Sigmoid colon (tissue), 7 donors: ENCODE data around the gene RBM19. TPM values are rescaled to one million over a fixed set of nuclear protein-coding genes. Genes with fewer than 3 reads are reported as not detected.

Experiments
- DNase-seq: peaks from one replicate; pipeline ENCODE4 v3.0.0-alpha.2; 2019
- H3K27ac ChIP-seq, 4 donors: fragments of 200-600 bp; sonication (generic); one replicate each; pipeline ENCODE4 v1.5.1; 2016 to 2019; ENCODE audit warnings: mild to moderate bottlenecking in 1 of 4
- H3K27me3 ChIP-seq, 3 donors: fragments of 200-600 bp; sonication (generic); one replicate each; pipeline ENCODE4 v1.5.1; 2019; ENCODE audit warnings: mild to moderate bottlenecking in 1 of 3
- H3K36me3 ChIP-seq, 4 donors: fragments of 200-600 bp; sonication (generic); one replicate each; pipeline ENCODE4 v1.5.1; 2016 to 2019
- H3K4me1 ChIP-seq, 4 donors: fragments of 200-600 bp; sonication (generic); one replicate each; pipeline ENCODE4 v1.5.1; 2017 to 2019
- H3K4me3 ChIP-seq, 4 donors: fragments of 200-600 bp; sonication (generic); one replicate each; pipeline ENCODE4 v1.5.1; 2017 to 2019; ENCODE audit warnings: mild to moderate bottlenecking in 2 of 4, moderate library complexity in 1 of 4
- H3K9me3 ChIP-seq, 4 donors: fragments of 200-600 bp in 3 of 4; sonication (generic) in 3 of 4; one replicate each; pipeline versions ENCODE4 v1.5.1 to v1.6.1; 2013 to 2019
- CTCF ChIP-seq, 4 experiments: fragments of 450-650 bp in 3 of 4; fragments of 200-600 bp in 1 of 4; IDR thresholded peaks; one replicate each; pipeline ENCODE4 v1.5.1; 2016 to 2019; ENCODE audit warnings: antibody characterized with exemption in 4 of 4, mild to moderate bottlenecking in 3 of 4, moderate library complexity in 2 of 4
- EP300 ChIP-seq, 4 donors: sonication (generic); formaldehyde crosslinking; IDR thresholded peaks; one replicate each; pipeline ENCODE4 v1.6.1; 2017; ENCODE audit warnings: antibody characterized with exemption in 4 of 4
- POLR2A ChIP-seq, 2 donors: fragments of 450-650 bp; IDR thresholded peaks; one replicate each; pipeline ENCODE4 v1.6.1; 2016; ENCODE audit warnings: antibody characterized with exemption in 2 of 2, mild to moderate bottlenecking in 2 of 2, moderate library complexity in 2 of 2
- POLR2AphosphoS5 ChIP-seq, 4 donors: sonication (generic); formaldehyde crosslinking; IDR thresholded peaks; one replicate each; pipeline ENCODE4 v1.6.1; 2017; ENCODE audit warnings: antibody characterized with exemption in 4 of 4
- WGBS, 2 donors: extraction: QIAGEN DNeasy Blood & Tissue Kit; methylation state at CpG; one replicate each; pipeline ENCODE4 v1.1.7; 2013; 5-methylcytosine and 5-hydroxymethylcytosine counted together
- intact Hi-C: fragments of 100-400 bp; cut with DNase I; formaldehyde crosslinking; loops from one replicate; pipeline ENCODE4 v1.15.1; 2023
- polyA plus RNA-seq, 3 donors: library from polyadenylated mRNA; stranded (reverse); fragments of 200-250 nt; gene quantifications; one replicate each; pipeline ENCODE4 v1.2.3, GENCODE V29; 2013
- total RNA-seq, 4 donors: library from RNA; depleted of rRNA; stranded (reverse); fragments of >200 nt; gene quantifications; one replicate each; pipeline ENCODE4 v1.1.0, GENCODE V29; 2016
- donor health status: healthy with polysubstance abuse.
- donor health status: Bipolar disorder and iron deficiency.
- donor health status: healthy.

RBM19 gene
- total and polyA plus RNA-seq, 7 donors = 5.3 to 42.7 (median 23.6) TPM

- no peaks in the 10 kb centered on the region for H3K36me3 ChIP-seq
- no peak overlapping the region for H3K27ac ChIP-seq
- no peaks in the 10 kb centered on the region for H3K9me3 ChIP-seq
- no peak for DNase-seq
- H3K27me3 ChIP-seq = no peaks in the 10 kb centered on the region
- TF ChIP-seq EP300 (IDR thresholded peaks at IDR 0.05) (no peak), POLR2AphosphoS5 (IDR thresholded peaks at IDR 0.05) (no peak), POLR2A (IDR thresholded peaks at IDR 0.05) (no peak), CTCF (IDR thresholded peaks at IDR 0.05) (no peak)
- WGBS, 2 donors = 87 to 89% methylated on average over 17 of the region's 17 CpGs
- no peak overlapping the region for H3K4me3 ChIP-seq
- intact Hi-C loops = no loop called here
- no peaks in the 10 kb centered on the region for H3K4me1 ChIP-seq
These were observed 163.9 kb downstream of the RBM19 start for GRCh38 chr12:113802000-113802749.

GRCh38 chr12:113800201-113800600 is 165.9 kb downstream of the RBM19 start:
- intact Hi-C loops = no loop called here
- WGBS, 2 donors = 95 to 96% methylated on average over 12 of the region's 12 CpGs
- no peak overlapping the region for H3K27ac ChIP-seq
- H3K4me1 ChIP-seq = no peaks in the 10 kb centered on the region
- H3K4me3 ChIP-seq = no peak overlapping the region
- DNase-seq = no peak
- no peaks in the 10 kb centered on the region for H3K36me3 ChIP-seq
- TF ChIP-seq POLR2A (IDR thresholded peaks at IDR 0.05) (no peak), EP300 (IDR thresholded peaks at IDR 0.05) (no peak), CTCF (IDR thresholded peaks at IDR 0.05) (no peak), POLR2AphosphoS5 (IDR thresholded peaks at IDR 0.05) (no peak)
- H3K9me3 ChIP-seq = no peaks in the 10 kb centered on the region
- no peaks in the 10 kb centered on the region for H3K27me3 ChIP-seq

- Histone ChIP-seq H3K27me3 (no peaks in the 10 kb centered on the region), H3K9me3 (no peaks in the 10 kb centered on the region), H3K36me3 (no peaks in the 10 kb centered on the region), H3K4me1 (no peaks in the 10 kb centered on the region), H3K4me3 (no peak overlapping the region), H3K27ac (no peak overlapping the region)
- no peak for DNase-seq
- intact Hi-C loops = no loop called here
- TF ChIP-seq EP300 (IDR thresholded peaks at IDR 0.05) (no peak), CTCF (IDR thresholded peaks at IDR 0.05) (no peak), POLR2A (IDR thresholded peaks at IDR 0.05) (no peak), POLR2AphosphoS5 (IDR thresholded peaks at IDR 0.05) (no peak)
- WGBS, 2 donors = 90 to 91% methylated on average over 14 of the region's 14 CpGs
These were observed 167.6 kb downstream of the RBM19 start for GRCh38 chr12:113798552-113798951.

GRCh38 chr12:113797535-113797868 is 168.6 kb downstream of the RBM19 start:
- Histone ChIP-seq H3K4me3 (no peak overlapping the region), H3K27me3 (no peaks in the 10 kb centered on the region), H3K36me3 (no peaks in the 10 kb centered on the region), H3K4me1 (no peaks in the 10 kb centered on the region), H3K27ac (no peak overlapping the region), H3K9me3 (no peaks in the 10 kb centered on the region)
- intact Hi-C loops = no loop called here
- TF ChIP-seq POLR2A (IDR thresholded peaks at IDR 0.05) (no peak), CTCF (IDR thresholded peaks at IDR 0.05) (no peak), EP300 (IDR thresholded peaks at IDR 0.05) (no peak), POLR2AphosphoS5 (IDR thresholded peaks at IDR 0.05) (no peak)
- DNase-seq = no peak
